Endothelial cell of umbilical vein (primary cell): Measurements from ENCODE around the gene CUL9. TPM values are rescaled to one million over a fixed set of nuclear protein-coding genes. Genes with fewer than 3 reads are reported as not detected.

Experiments used
- BruUV-seq: library from RNA; stranded (reverse); fragments of 400-500 nt; replicated peaks from 2 replicates; lab custom pipeline; 2021; lab: Mats Ljungman, UMichigan
- CTCF ChIA-PET: fragments of 300-600, 350-600 bp; sonication (Branson Sonifier 250); formaldehyde crosslinking; loops from one replicate; lab custom pipeline; 2021; ENCODE audit warnings: antibody characterized with exemption, inconsistent platforms; lab: Charles Lee
- POLR2A ChIA-PET: fragments of 300-600, 350-600 bp; sonication (Branson Sonifier 250); formaldehyde crosslinking; loops from one replicate; lab custom pipeline; 2021; ENCODE audit warnings: antibody characterized with exemption, inconsistent platforms; lab: Charles Lee
- DNase-seq: peaks from one replicate; pipeline ENCODE4 v3.0.0-alpha.2; 2011; ENCODE audit warnings: low read depth, low spot score
- FAIRE-seq: peaks from 2 replicates; lab custom pipeline; 2011; peaks lifted over from hg19 to GRCh38; lab: Jason Lieb, UNC
- H2AFZ ChIP-seq: 2 replicates; pipeline ENCODE4 v1.6.0; 2012; ENCODE audit warnings: low read depth, low read length, control low read depth, inconsistent platforms
- H3K27ac ChIP-seq: 2 replicates; pipeline ENCODE4 v1.5.1; 2011; ENCODE audit warnings: low read depth, mild to moderate bottlenecking, control low read depth, low read length, moderate library complexity; ENCODE audit not compliant: insufficient read depth
- H3K27me3 ChIP-seq, 2 experiments: 2 replicates each; pipeline versions ENCODE4 v1.6.0 to v1.6.1; 2011; ENCODE audit warnings: low read length in 2 of 2, mixed read lengths in 1 of 2; ENCODE audit not compliant: control insufficient read depth in 2 of 2, insufficient read depth in 2 of 2
- H3K36me3 ChIP-seq, 2 experiments: 2 replicates in 1 of 2; 3 replicates in 1 of 2; pipeline ENCODE4 v1.5.1; 2011; ENCODE audit warnings: low read length in 2 of 2, mild to moderate bottlenecking in 1 of 2, moderate library complexity in 1 of 2; ENCODE audit not compliant: control insufficient read depth in 2 of 2, insufficient read depth in 2 of 2; ENCODE audit errors: extremely low read depth in 1 of 2
- H3K4me1 ChIP-seq: 3 replicates; pipeline ENCODE4 v1.5.1; 2011; ENCODE audit warnings: mild to moderate bottlenecking, low read length; ENCODE audit not compliant: control insufficient read depth, insufficient read depth; ENCODE audit errors: extremely low read depth
- H3K4me2 ChIP-seq: 2 replicates; pipeline ENCODE4 v1.6.1; 2011; ENCODE audit warnings: low read length, control low read depth, mixed read lengths; ENCODE audit not compliant: insufficient read depth
- H3K4me3 ChIP-seq, 3 experiments: fragments of 200-600 bp in 1 of 3; sonication (generic), shearing (Covaris generic) in 1 of 3; replicated peaks in 1 of 3; 2 replicates each; pipeline ENCODE4 v1.5.1; 2011 to 2016; ENCODE audit warnings: control low read depth in 3 of 3, low read length in 3 of 3, mild to moderate bottlenecking in 2 of 3, inconsistent platforms in 1 of 3, low read depth in 1 of 3, moderate library complexity in 1 of 3; ENCODE audit not compliant: insufficient read depth in 1 of 3
- H3K79me2 ChIP-seq: 2 replicates; pipeline ENCODE4 v1.6.0; 2012; ENCODE audit warnings: low read length, inconsistent platforms; ENCODE audit not compliant: control insufficient read depth, insufficient read depth
- H3K9ac ChIP-seq: replicated peaks from 2 replicates; pipeline ENCODE3; 2011; ENCODE audit warnings: low read length, control low read depth; ENCODE audit not compliant: insufficient read depth; ENCODE audit errors: extremely low read depth
- H3K9me1 ChIP-seq: replicated peaks from 3 replicates; pipeline ENCODE4 v1.6.0; 2011; ENCODE audit warnings: mild to moderate bottlenecking, low read length; ENCODE audit not compliant: control insufficient read depth, insufficient read depth; ENCODE audit errors: extremely low read depth
- H3K9me3 ChIP-seq: replicated peaks from 2 replicates; pipeline ENCODE4 v1.5.1; 2012; ENCODE audit warnings: low read length, inconsistent platforms; ENCODE audit not compliant: control insufficient read depth, insufficient read depth
- H4K20me1 ChIP-seq: replicated peaks from 2 replicates; pipeline ENCODE3; 2011; ENCODE audit warnings: mild to moderate bottlenecking, low read length; ENCODE audit not compliant: control insufficient read depth, insufficient read depth; ENCODE audit errors: extremely low read depth
- EZH2 ChIP-seq: IDR thresholded peaks from 2 replicates; pipeline ENCODE4 v1.6.1; 2012; ENCODE audit warnings: borderline replicate concordance, low read depth, mild to moderate bottlenecking, moderate library complexity, low read length, inconsistent platforms; ENCODE audit not compliant: severe bottlenecking
- FOS ChIP-seq: IDR thresholded peaks from 2 replicates; pipeline ENCODE4 v1.6.1; 2011; ENCODE audit warnings: mild to moderate bottlenecking, low read length, moderate library complexity, borderline replicate concordance; ENCODE audit not compliant: insufficient read depth
- GATA2 ChIP-seq: IDR thresholded peaks from 2 replicates; pipeline ENCODE4 v1.7.0; 2011; ENCODE audit warnings: low read depth, mild to moderate bottlenecking, moderate library complexity, mixed read lengths, low read length; ENCODE audit not compliant: insufficient read length, insufficient read depth
- JUN ChIP-seq: IDR thresholded peaks from 2 replicates; pipeline ENCODE4 v1.6.1; 2011; ENCODE audit warnings: borderline replicate concordance, low read depth; ENCODE audit not compliant: insufficient read length, insufficient read depth
- MAX ChIP-seq: IDR thresholded peaks from 2 replicates; pipeline ENCODE4 v1.6.1; 2011; ENCODE audit not compliant: insufficient read depth, insufficient read length
- MYC ChIP-seq: IDR thresholded peaks from one replicate; pipeline ENCODE4 v1.6.1; 2011; ENCODE audit warnings: mild to moderate bottlenecking, low read depth, low read length
- POLR2A ChIP-seq: IDR thresholded peaks from 2 replicates; pipeline ENCODE4 v1.6.1; 2012; ENCODE audit warnings: low read depth, mild to moderate bottlenecking, control low read depth, low read length
- POLR2AphosphoS5 ChIP-seq: IDR thresholded peaks from 2 replicates; pipeline ENCODE4 v1.6.1; 2012; ENCODE audit warnings: low read depth, mild to moderate bottlenecking, control low read depth, low read length, moderate library complexity; ENCODE audit not compliant: insufficient read depth
- dilution Hi-C: fragments of 300-500 bp; cut with MboI; formaldehyde crosslinking; loops from one replicate; pipeline ENCODE4 v1.15.0; 2019; ENCODE audit warnings: low sequenced_read_pairs; ENCODE audit not compliant: extremely low pct_ligation_motif_present
- intact Hi-C: fragments of 100-400 bp; cut with micrococcal nuclease; formaldehyde crosslinking; loops from one replicate; pipeline ENCODE4 v1.10.0; 2022
- polyA plus RNA-seq, 4 experiments: library from polyadenylated mRNA; depleted of rRNA in 3 of 4; stranded (reverse) in 3 of 4; unstranded in 1 of 4; fragments of >200 nt; gene quantifications; 2 replicates each; pipeline versions ENCODE4 v1.2.1 to v1.2.3, GENCODE V29; 2011 to 2012; ENCODE audit warnings: missing spikeins in 1 of 4
- total RNA-seq: library from RNA; stranded (reverse); gene quantifications from 2 replicates; pipeline ENCODE4 v1.2.3, GENCODE V29; 2021
- TF ChIP-seq, protein P1 (sequence below), 2 donors: IDR thresholded peaks; 1 replicate in 1 of 2; 2 replicates in 1 of 2; pipeline ENCODE4 v1.5.1; 2011; ENCODE audit warnings: low read length in 2 of 2, mild to moderate bottlenecking in 2 of 2, moderate library complexity in 2 of 2, control low read depth in 1 of 2, inconsistent platforms in 1 of 2, low read depth in 1 of 2; ENCODE audit not compliant: insufficient read depth in 1 of 2; ENCODE audit errors: extremely low read depth in 1 of 2

Gene CUL9
- total and polyA plus RNA-seq, 2 donors (not counting 3 experiments of a cell fraction or from before 2014, with no cell fraction given), result 38.7 to 46.0 TPM

- DNase-seq (no peak), FAIRE-seq (no peak)
- Histone ChIP-seq H3K9me3 (no peaks in the 10 kb centered on the region), H3K4me3 (no peak overlapping the region), H3K9ac (no peak overlapping the region), H4K20me1 (no peaks in the 10 kb centered on the region), H3K79me2 (no peaks in the 10 kb centered on the region), H3K4me1 (no peaks in the 10 kb centered on the region), H3K4me2 (no peak overlapping the region), H3K9me1 (no peaks in the 10 kb centered on the region), H3K27me3 (no peaks in the 10 kb centered on the region), H3K36me3 (no peaks in the 10 kb centered on the region), H3K27ac (no peak overlapping the region), H2AFZ (no peak overlapping the region)
- TF ChIP-seq FOS (no peak), POLR2AphosphoS5 (no peak)
- TF ChIP-seq, protein P1, sequence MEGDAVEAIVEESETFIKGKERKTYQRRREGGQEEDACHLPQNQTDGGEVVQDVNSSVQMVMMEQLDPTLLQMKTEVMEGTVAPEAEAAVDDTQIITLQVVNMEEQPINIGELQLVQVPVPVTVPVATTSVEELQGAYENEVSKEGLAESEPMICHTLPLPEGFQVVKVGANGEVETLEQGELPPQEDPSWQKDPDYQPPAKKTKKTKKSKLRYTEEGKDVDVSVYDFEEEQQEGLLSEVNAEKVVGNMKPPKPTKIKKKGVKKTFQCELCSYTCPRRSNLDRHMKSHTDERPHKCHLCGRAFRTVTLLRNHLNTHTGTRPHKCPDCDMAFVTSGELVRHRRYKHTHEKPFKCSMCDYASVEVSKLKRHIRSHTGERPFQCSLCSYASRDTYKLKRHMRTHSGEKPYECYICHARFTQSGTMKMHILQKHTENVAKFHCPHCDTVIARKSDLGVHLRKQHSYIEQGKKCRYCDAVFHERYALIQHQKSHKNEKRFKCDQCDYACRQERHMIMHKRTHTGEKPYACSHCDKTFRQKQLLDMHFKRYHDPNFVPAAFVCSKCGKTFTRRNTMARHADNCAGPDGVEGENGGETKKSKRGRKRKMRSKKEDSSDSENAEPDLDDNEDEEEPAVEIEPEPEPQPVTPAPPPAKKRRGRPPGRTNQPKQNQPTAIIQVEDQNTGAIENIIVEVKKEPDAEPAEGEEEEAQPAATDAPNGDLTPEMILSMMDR (IDR thresholded peaks at IDR 0.05; ENCODE audit: extremely low read depth in 1 of 2, insufficient read depth in 1 of 2, low read depth in 1 of 2, low read length in 2 of 2), result no peak
- dilution Hi-C loops, result no loop called here
- ChIA-PET CTCF (interaction anchor here (1.2 kb wide), 1 partner anchor 20 kb away, joined by 3 read pairs; no protein-coding TSS in a partner anchor), POLR2A (interaction anchor here (0.7 kb wide), 1 partner anchor 255 kb away, joined by 5 read pairs; no protein-coding TSS in a partner anchor)
- no TSS peak for BruUV-seq
- intact Hi-C loops, result no loop called here
Measured at GRCh38 chr6:43163899-43164298, 18.1 kb upstream of the CUL9 start.

GRCh38 chr6:43170417-43170930 is 11.5 kb upstream of the CUL9 start:
- CTCF ChIA-PET, result interaction anchor here (0.7 to 2.2 kb wide), 10 partner anchors 9 to 241 kb away, joined by 3 to 8 read pairs (median 4); partner anchors contain the start of genes CNPY3, CUL9, DNPH1 and KLC4
- POLR2A ChIA-PET, result interaction anchor here (1.1 kb wide), 1 partner anchor 12 kb away, joined by 3 read pairs; no protein-coding TSS in a partner anchor
- H3K27me3 ChIP-seq, result no peaks in the 10 kb centered on the region
- peak overlapping the region; percentile 26 for H3K9ac ChIP-seq
- H3K27ac ChIP-seq, result peak overlapping the region; percentile 14
- no peaks in the 10 kb centered on the region for H3K9me3 ChIP-seq
- DNase-seq (no peak), FAIRE-seq (no peak)
- H3K79me2 ChIP-seq, result peaks cover 30% of the 10 kb centered on the region
- peak overlapping the region; percentile 84 for H2AFZ ChIP-seq
- H4K20me1 ChIP-seq, result peaks cover under 1% of the 10 kb centered on the region
- dilution Hi-C loops, result no loop called here
- intact Hi-C loops, result loop anchor here (5.0 kb wide), 1 partner anchor 77 kb away; no protein-coding TSS in a partner anchor
- peak overlapping the region; percentile 52 for H3K4me2 ChIP-seq
- peaks cover 25% of the 10 kb centered on the region for H3K4me1 ChIP-seq
- BruUV-seq, result TSS peak; percentile 51
- H3K36me3 ChIP-seq, result peaks cover under 1 to 2% of the 10 kb centered on the region in 2 experiments
- TF ChIP-seq POLR2AphosphoS5 (no peak), JUN (no peak), EZH2 (no peak), MAX (no peak), GATA2 (no peak), FOS (no peak), POLR2A (no peak), MYC (no peak)
- TF ChIP-seq, protein P1 (IDR thresholded peaks at IDR 0.05; ENCODE audit: extremely low read depth in 1 of 2, insufficient read depth in 1 of 2, low read depth in 1 of 2, low read length in 2 of 2), result no peak
- peak overlapping the region; percentile 21 to 56 (median 41) for H3K4me3 ChIP-seq
- no peaks in the 10 kb centered on the region for H3K9me1 ChIP-seq
